GM15510 (cell line): ENCODE measurements around the gene LRRTM1.

ENCODE experiments used
- POLR2A ChIP-seq: IDR thresholded peaks from 3 replicates; pipeline ENCODE4 v1.6.1; 2011; ENCODE audit warnings: borderline replicate concordance; ENCODE audit not compliant: insufficient read length; ENCODE audit errors: extremely low read depth

Gene LRRTM1

GRCh38 chr2:80303909-80304837 lies at the start of gene LRRTM1:
Gene LRRTM1, minus strand, starts transcription at chr2:80304752. Its CDS starts 933 bp downstream, at chr2:80303819.
- no peak for TF ChIP-seq POLR2A

GRCh38 chr2:80351231-80351630 lies 46.7 kb upstream of the LRRTM1 start:
- no peak for TF ChIP-seq POLR2A

- no peak for TF ChIP-seq POLR2A
These were observed 44.4 kb upstream of the LRRTM1 start for GRCh38 chr2:80348953-80349352.

- TF ChIP-seq POLR2A, result no peak
These were observed 43.5 kb upstream of the LRRTM1 start for GRCh38 chr2:80348078-80348477.

- no peak for TF ChIP-seq POLR2A
These were observed 35.5 kb upstream of the LRRTM1 start for GRCh38 chr2:80340022-80340421.

- TF ChIP-seq POLR2A, result no peak
These were observed 34.2 kb upstream of the LRRTM1 start for GRCh38 chr2:80338794-80339193.

- TF ChIP-seq POLR2A, result no peak
These were observed 30.9 kb upstream of the LRRTM1 start for GRCh38 chr2:80335411-80335810.

- TF ChIP-seq POLR2A, result no peak
These were observed 29.3 kb upstream of the LRRTM1 start for GRCh38 chr2:80333886-80334285.

- no peak for TF ChIP-seq POLR2A
These were observed 26.2 kb upstream of the LRRTM1 start for GRCh38 chr2:80330527-80331450.

GRCh38 chr2:80329491-80329890 lies 24.9 kb upstream of the LRRTM1 start:
- no peak for TF ChIP-seq POLR2A

- TF ChIP-seq POLR2A, result no peak
These were observed 23.6 kb upstream of the LRRTM1 start for GRCh38 chr2:80328159-80328571.

- TF ChIP-seq POLR2A, result no peak
These were observed 22.3 kb upstream of the LRRTM1 start for GRCh38 chr2:80326861-80327260.

GRCh38 chr2:80326214-80326613 lies 21.7 kb upstream of the LRRTM1 start:
- no peak for TF ChIP-seq POLR2A

- TF ChIP-seq POLR2A, result no peak
These were observed 20.0 kb upstream of the LRRTM1 start for GRCh38 chr2:80324525-80324924.

- no peak for TF ChIP-seq POLR2A
These were observed 19.1 kb upstream of the LRRTM1 start for GRCh38 chr2:80323610-80324009.
